Measurements from ENCODE around the gene XDH. TPM values are rescaled to one million over a fixed set of nuclear protein-coding genes. Genes with fewer than 3 reads are reported as not detected.

XDH gene
- total and polyA plus RNA-seq, 8 donors, result 0.06 to 40.8 (median 2.4) TPM

- DNase-seq, result no peak
- no peaks in the 10 kb centered on the region for H3K36me3 ChIP-seq
- peaks cover 0 to 13% (median 0%) of the 10 kb centered on the region in 4 donors for H3K4me1 ChIP-seq
- WGBS, 5 donors, result 34 to 69% (median 49%) methylated on average over 2 of the region's 2 CpGs
- no peaks in the 10 kb centered on the region for H3K9me3 ChIP-seq
- H3K27me3 ChIP-seq, result peaks cover 0 to 7% (median 0%) of the 10 kb centered on the region in 3 donors
- no peak overlapping the region for H3K27ac ChIP-seq
- H3K4me3 ChIP-seq, result no peak overlapping the region
- intact Hi-C loops (cut with DNase I; ENCODE audit: low total_unique reads), result no loop called here
- TF ChIP-seq POLR2AphosphoS5 (IDR thresholded peaks at IDR 0.05) (no peak), POLR2A (IDR thresholded peaks at IDR 0.05) (no peak), CTCF (IDR thresholded peaks at IDR 0.05) (no peak), EP300 (IDR thresholded peaks at IDR 0.05) (no peak)
Measured at GRCh38 chr2:31329081-31329625, 85.4 kb downstream of the XDH start.

- intact Hi-C loops (cut with DNase I; ENCODE audit: low total_unique reads), result no loop called here
- H3K9me3 ChIP-seq, result no peaks in the 10 kb centered on the region
- no peak overlapping the region for H3K4me3 ChIP-seq
- H3K27me3 ChIP-seq, result peaks cover 0 to 3% (median 0%) of the 10 kb centered on the region in 3 donors
- H3K4me1 ChIP-seq, result peaks cover 0 to 18% (median 3%) of the 10 kb centered on the region in 4 donors
- H3K36me3 ChIP-seq, result no peaks in the 10 kb centered on the region
- DNase-seq, result no peak
- TF ChIP-seq POLR2AphosphoS5 (IDR thresholded peaks at IDR 0.05), result no peak
- no peak for TF ChIP-seq EP300 (IDR thresholded peaks at IDR 0.05)
- TF ChIP-seq CTCF (IDR thresholded peaks at IDR 0.05), result no peak
- TF ChIP-seq POLR2A (IDR thresholded peaks at IDR 0.05), result no peak
- no peak overlapping the region for H3K27ac ChIP-seq
Measured at GRCh38 chr2:31328026-31328425, 86.5 kb downstream of the XDH start.

GRCh38 chr2:31327505-31327904 lies 87.0 kb downstream of the XDH start:
- Histone ChIP-seq H3K4me1 (peaks cover 0 to 18% (median 5%) of the 10 kb centered on the region in 4 donors), H3K4me3 (no peak overlapping the region), H3K27me3 (no peaks in the 10 kb centered on the region), H3K27ac (no peak overlapping the region), H3K36me3 (no peaks in the 10 kb centered on the region), H3K9me3 (no peaks in the 10 kb centered on the region)
- WGBS, 5 donors, result 83 to 97% (median 95%) methylated on average over 1 of the region's 1 CpG
- intact Hi-C loops (cut with DNase I; ENCODE audit: low total_unique reads), result no loop called here
- TF ChIP-seq POLR2A (IDR thresholded peaks at IDR 0.05) (no peak), CTCF (IDR thresholded peaks at IDR 0.05) (no peak), EP300 (IDR thresholded peaks at IDR 0.05) (no peak), POLR2AphosphoS5 (IDR thresholded peaks at IDR 0.05) (no peak)
- no peak for DNase-seq

GRCh38 chr2:31324016-31324633 lies 90.4 kb downstream of the XDH start:
- H3K9me3 ChIP-seq, result no peaks in the 10 kb centered on the region
- 11 to 27% (median 20%) methylated on average over 5 of the region's 5 CpGs for WGBS, 5 donors
- no peak for TF ChIP-seq EP300 (IDR thresholded peaks at IDR 0.05)
- no peak for TF ChIP-seq POLR2A (IDR thresholded peaks at IDR 0.05)
- TF ChIP-seq CTCF (IDR thresholded peaks at IDR 0.05), result no peak
- TF ChIP-seq POLR2AphosphoS5 (IDR thresholded peaks at IDR 0.05), result no peak
- peak in 1 of 2 donors; percentile 44 for DNase-seq
- peak overlapping the region; percentile 6 to 22 (median 20) for H3K4me3 ChIP-seq
- intact Hi-C loops (cut with DNase I; ENCODE audit: low total_unique reads), result no loop called here
- H3K27me3 ChIP-seq, result no peaks in the 10 kb centered on the region
- H3K4me1 ChIP-seq, result peaks cover 0 to 27% (median 13%) of the 10 kb centered on the region in 4 donors
- no peaks in the 10 kb centered on the region for H3K36me3 ChIP-seq
- H3K27ac ChIP-seq, result peak overlapping the region in 4 of 5 donors; percentile 26 to 68 (median 44)
